Ascending aorta (tissue), 2 donors: ENCODE results near the gene HSPB8. TPM values are rescaled to one million over a fixed set of nuclear protein-coding genes. Genes with fewer than 3 reads are reported as not detected.

Experiments
- DNase-seq, 2 donors: peaks; one replicate each; pipeline ENCODE4 v3.0.0-alpha.2; 2019; ENCODE audit warnings: low spot score in 2 of 2
- H3K27ac ChIP-seq, 2 donors: fragments of 200-600 bp; sonication (generic); one replicate each; pipeline ENCODE4 v1.5.1; 2016 to 2017; ENCODE audit warnings: mild to moderate bottlenecking in 1 of 2
- H3K27me3 ChIP-seq: fragments of 200-600 bp; sonication (generic); one replicate; pipeline ENCODE4 v1.5.1; 2017
- H3K36me3 ChIP-seq, 2 donors: fragments of 200-600 bp; sonication (generic); one replicate each; pipeline ENCODE4 v1.5.1; 2016
- H3K4me1 ChIP-seq, 2 donors: fragments of 200-600 bp; sonication (generic); one replicate each; pipeline ENCODE4 v1.5.1; 2016 to 2017; ENCODE audit warnings: mild to moderate bottlenecking in 1 of 2
- H3K4me3 ChIP-seq, 2 donors: fragments of 200-600 bp; sonication (generic); one replicate each; pipeline ENCODE4 v1.5.1; 2016 to 2017; ENCODE audit warnings: mild to moderate bottlenecking in 1 of 2
- H3K9me3 ChIP-seq, 2 donors: fragments of 200-600 bp; sonication (generic); one replicate each; pipeline ENCODE4 v1.5.1; 2016
- intact Hi-C: fragments of 100-400 bp; cut with DNase I; formaldehyde crosslinking; loops from one replicate; pipeline ENCODE4 v1.15.1; 2023
- total RNA-seq: library from RNA; depleted of rRNA; stranded (reverse); fragments of >200 nt; gene quantifications from one replicate; pipeline ENCODE4 v1.1.0, GENCODE V29; 2016
- TF ChIP-seq, protein P1 (sequence below), 3 experiments: fragments of 200-600 bp in 2 of 3; fragments of 450-650 bp in 1 of 3; sonication (generic) in 2 of 3; IDR thresholded peaks; one replicate each; pipeline ENCODE4 v1.5.1; 2016 to 2019; ENCODE audit warnings: antibody characterized with exemption in 3 of 3, mild to moderate bottlenecking in 1 of 3, moderate library complexity in 1 of 3

Gene HSPB8
- total RNA-seq, 1 donor from 2014 or later: 129 TPM

DNA sequence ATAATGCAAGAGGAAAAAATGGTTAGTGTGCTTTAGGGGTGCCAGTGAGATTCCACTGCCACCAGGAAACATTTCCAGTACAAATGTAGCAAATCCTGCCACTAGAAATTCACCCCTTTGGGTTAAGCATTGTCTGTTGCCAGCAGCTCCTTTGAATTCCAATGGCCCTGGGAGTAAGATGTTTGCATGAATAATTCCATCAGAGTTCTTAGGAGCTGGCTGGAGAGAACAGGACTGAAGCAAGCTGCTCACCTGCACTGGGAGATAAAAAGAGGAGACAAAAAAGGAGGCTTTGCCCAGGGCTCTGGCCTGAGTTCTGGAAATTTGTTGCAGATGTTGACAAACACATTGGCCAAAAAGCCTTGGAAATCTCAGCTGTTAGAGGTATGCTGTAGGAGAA, 57.6 kb downstream of the HSPB8 start:
- H3K4me3 ChIP-seq: no peak overlapping the region
- DNase-seq: no peak

DNA sequence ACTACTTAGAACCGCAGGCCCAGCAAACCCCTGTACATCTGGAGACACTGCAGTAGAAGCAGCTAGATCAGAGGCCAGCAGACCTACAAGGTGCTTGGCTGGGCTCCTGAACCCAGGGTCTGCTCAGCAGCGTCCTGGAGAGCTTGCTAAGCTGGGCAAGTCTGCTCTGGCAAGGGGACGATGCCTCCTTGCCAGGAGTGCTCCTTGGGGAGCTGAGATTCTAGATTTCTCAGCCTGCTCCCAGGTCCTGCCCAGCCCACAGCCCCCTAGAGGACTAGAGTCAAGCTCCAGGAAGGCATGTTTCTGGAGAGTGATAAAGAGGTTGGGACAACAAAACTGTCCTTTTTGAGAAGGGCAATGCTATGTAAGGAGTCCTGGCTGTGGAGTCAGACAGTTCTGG, 60.3 kb downstream of the HSPB8 start:
- DNase-seq: no peak
- no peaks in the 10 kb centered on the region for H3K36me3 ChIP-seq
- no peak overlapping the region for H3K4me3 ChIP-seq
- no peaks in the 10 kb centered on the region for H3K9me3 ChIP-seq
- H3K4me1 ChIP-seq: peaks cover 4 to 6% of the 10 kb centered on the region in 2 donors
- TF ChIP-seq, protein P1, sequence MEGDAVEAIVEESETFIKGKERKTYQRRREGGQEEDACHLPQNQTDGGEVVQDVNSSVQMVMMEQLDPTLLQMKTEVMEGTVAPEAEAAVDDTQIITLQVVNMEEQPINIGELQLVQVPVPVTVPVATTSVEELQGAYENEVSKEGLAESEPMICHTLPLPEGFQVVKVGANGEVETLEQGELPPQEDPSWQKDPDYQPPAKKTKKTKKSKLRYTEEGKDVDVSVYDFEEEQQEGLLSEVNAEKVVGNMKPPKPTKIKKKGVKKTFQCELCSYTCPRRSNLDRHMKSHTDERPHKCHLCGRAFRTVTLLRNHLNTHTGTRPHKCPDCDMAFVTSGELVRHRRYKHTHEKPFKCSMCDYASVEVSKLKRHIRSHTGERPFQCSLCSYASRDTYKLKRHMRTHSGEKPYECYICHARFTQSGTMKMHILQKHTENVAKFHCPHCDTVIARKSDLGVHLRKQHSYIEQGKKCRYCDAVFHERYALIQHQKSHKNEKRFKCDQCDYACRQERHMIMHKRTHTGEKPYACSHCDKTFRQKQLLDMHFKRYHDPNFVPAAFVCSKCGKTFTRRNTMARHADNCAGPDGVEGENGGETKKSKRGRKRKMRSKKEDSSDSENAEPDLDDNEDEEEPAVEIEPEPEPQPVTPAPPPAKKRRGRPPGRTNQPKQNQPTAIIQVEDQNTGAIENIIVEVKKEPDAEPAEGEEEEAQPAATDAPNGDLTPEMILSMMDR (IDR thresholded peaks at IDR 0.05): no peak
- no peak overlapping the region for H3K27ac ChIP-seq
- intact Hi-C loops: no loop called here
- no peaks in the 10 kb centered on the region for H3K27me3 ChIP-seq

More for the DNA sequence above, 57.6 kb downstream of the HSPB8 start:
- peaks cover 4 to 6% of the 10 kb centered on the region in 2 donors for H3K4me1 ChIP-seq
- H3K27me3 ChIP-seq: no peaks in the 10 kb centered on the region
- TF ChIP-seq, protein P1 (IDR thresholded peaks at IDR 0.05): no peak
- H3K36me3 ChIP-seq: no peaks in the 10 kb centered on the region
- intact Hi-C loops: no loop called here
- H3K9me3 ChIP-seq: no peaks in the 10 kb centered on the region
- H3K27ac ChIP-seq: no peak overlapping the region

DNA sequence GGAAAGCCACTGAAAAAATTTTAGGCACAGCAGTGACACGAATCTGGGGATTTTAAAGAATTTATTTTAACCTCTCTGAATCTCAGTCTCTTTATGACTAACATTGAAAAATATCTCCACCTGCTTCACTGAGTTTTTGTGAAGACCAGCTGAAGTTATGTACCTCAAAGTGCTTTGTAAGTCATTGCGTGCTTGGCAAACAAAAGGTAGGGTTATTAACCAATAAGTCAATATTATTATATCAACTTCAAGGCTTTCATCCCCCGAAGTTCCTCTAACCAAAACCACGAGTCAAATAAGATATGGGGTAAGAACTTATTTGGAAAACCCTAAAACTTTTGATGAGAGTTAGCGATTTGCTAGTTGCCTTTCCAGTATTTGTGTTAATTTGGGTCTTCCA, 62.3 kb downstream of the HSPB8 start:
- TF ChIP-seq, protein P1 (IDR thresholded peaks at IDR 0.05): no peak
- peaks cover 4 to 14% of the 10 kb centered on the region in 2 donors for H3K4me1 ChIP-seq

DNA sequence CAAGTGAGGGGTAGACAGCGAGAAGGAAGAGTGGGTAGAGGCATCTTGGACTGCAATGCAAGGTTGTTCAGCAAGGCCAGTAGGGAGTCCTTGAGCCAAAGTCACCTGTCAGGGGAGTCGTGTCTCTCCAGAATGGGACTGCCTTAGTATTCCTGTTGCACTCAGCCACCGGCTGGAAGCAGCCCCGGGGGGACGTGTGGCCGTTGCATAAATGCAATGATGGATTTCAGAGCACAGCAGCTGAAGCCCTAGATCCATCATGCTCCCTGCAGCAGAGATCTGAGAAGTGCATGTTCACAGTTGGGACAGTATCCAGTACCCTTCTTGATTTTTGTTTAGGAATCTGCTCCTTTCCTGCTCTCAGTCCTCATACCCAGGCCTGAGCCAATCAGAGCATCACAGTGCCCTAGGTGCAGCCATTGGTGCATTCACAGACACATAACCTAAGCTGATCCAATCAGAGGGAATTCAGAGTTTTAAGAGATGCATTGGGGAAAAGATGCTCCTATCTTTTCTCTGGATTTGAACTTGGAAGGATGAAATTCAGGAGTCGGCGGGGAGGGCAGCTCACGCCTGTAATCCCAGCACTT, 62.9 kb downstream of the HSPB8 start:
- Histone ChIP-seq H3K9me3 (no peaks in the 10 kb centered on the region), H3K27ac (no peak overlapping the region), H3K36me3 (no peaks in the 10 kb centered on the region), H3K4me3 (no peak overlapping the region), H3K27me3 (no peaks in the 10 kb centered on the region), H3K4me1 (peaks cover 4 to 20% of the 10 kb centered on the region in 2 donors)
- TF ChIP-seq, protein P1 (IDR thresholded peaks at IDR 0.05): no peak
- DNase-seq: no peak
- intact Hi-C loops: no loop called here

More for the DNA sequence above, 62.3 kb downstream of the HSPB8 start:
- Histone ChIP-seq H3K4me3 (no peak overlapping the region), H3K36me3 (no peaks in the 10 kb centered on the region), H3K9me3 (no peaks in the 10 kb centered on the region), H3K27ac (no peak overlapping the region), H3K27me3 (no peaks in the 10 kb centered on the region)
- DNase-seq: no peak
- intact Hi-C loops: no loop called here

Other genes with a start within 250 kb of the HSPB8 start
- gene SRRM4, start 197.4 kb upstream of the HSPB8 start, total RNA-seq: not detected
- not detected for gene CCDC60, start 155.8 kb downstream of the HSPB8 start, total RNA-seq